ENCODE measurements around the gene SNX9.

Gene SNX9

GRCh38 chr6:157804448-157805327 is 18.4 kb upstream of the SNX9 start:
- DNase-seq (ENCODE audit: low read depth): no peak

GRCh38 chr6:157806131-157806855 is 16.8 kb upstream of the SNX9 start:
- DNase-seq (ENCODE audit: low read depth): no peak

DNA sequence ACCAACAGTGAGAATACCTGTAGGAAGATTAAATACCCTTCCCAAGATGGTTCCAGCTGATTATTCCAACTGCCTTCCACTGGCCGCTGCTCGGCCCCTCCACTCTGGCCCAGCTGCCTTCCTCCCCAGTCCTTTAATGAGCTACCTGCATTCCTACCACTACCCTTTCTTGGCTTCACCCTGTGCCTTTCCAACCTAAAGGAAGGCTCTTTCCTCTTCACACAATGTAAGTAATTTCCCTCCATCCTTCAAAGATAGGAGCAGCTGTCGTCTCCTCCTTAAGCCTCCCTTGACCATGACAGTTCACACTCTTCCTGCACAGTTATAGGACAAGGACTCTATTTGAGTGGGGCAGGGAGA is 16.2 kb upstream of the SNX9 start:
- DNase-seq (ENCODE audit: low read depth): no peak

DNA sequence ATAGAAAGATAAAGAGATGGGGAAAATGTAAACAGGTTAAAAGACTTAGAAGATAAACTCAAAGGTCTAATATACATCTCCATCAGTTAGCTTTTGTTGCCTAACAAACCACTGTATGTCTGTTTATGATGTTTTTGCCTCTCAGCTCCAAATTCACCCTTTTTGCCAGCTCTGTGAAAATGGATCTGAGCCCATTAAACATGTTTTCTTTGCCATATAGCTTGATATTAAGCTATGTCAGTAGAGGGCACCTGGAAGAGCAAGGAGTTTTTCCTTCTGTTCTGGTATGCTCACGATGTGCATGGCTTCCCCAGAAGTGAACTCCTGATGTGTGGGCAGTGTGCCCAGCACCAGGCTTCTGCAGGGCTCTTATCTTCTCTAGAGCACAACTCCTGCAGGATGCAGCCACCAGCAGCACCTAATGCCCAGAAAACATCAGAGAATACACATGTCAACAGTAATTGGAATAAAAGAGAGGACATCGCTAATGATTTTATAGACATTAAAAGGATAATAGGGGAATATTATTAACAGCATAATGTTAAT is 14.6 kb upstream of the SNX9 start:
- no peak for DNase-seq (ENCODE audit: low read depth)

DNA sequence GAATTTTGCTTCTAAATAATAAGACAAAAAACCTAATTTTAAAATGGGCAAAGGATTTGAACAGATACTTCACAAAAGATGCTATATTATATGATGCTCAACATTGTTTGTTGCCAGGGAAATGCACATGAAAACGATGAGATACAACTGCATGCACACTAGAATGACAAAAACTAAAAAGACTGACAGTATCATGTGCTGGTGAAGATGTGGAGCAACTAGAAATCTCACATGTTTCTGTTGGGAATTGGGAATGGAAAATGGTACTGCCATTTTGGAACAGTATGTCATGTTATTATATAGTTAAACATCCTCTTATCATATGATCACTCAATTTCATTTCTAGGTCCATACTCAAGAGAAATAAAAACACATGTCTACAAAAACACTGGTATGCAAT is 13.4 kb upstream of the SNX9 start:
- DNase-seq (ENCODE audit: low read depth): no peak

DNA sequence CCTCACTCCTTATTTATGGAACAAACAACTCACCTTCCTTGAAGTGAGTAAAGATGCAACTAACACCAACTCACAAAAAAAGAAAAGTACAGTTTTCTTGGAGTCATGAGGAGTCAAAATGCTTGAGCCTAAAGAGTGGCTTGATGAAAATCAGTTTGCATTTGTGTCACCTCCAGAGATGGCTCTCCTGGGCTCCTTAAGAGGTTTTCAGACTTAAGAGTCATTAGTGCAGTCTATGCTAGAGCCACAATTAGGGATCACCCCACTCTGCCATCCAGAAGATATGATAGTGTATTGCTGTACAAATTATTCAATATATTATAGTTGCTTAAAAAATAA is 11.9 kb upstream of the SNX9 start:
- DNase-seq (ENCODE audit: low read depth): no peak

DNA sequence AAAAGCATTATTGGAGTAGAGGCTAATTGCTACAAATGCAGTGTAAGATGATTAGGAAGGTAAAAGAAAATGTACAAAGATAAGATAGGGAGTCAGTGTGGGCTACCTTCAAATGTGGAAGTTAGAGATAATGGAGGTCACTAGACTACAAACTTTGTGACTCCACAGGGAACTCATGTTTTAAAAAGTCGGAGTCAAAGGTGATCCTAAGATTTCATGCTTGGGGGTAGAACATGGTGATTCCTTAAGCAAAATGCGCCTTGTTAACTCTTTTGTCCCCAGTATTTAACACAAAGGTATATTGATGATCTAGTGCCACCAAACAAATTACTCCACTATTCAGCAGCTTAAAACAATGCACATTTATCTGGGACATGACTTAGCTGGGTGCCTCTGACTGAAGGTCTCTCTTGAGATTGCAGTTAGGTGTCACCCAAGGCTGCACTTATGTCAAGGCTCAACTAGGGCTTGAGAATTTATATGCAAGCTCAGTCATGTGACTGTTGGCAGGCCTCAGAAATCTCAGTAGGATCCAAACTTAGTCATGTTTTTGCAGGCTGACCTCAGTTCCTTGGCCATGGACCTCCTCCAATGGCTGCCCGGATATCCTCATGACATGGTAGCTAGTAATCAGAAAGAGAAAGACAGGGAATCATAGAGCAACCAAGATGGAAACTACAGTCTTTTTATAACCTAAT is 11.4 kb upstream of the SNX9 start:
- no peak for DNase-seq (ENCODE audit: low read depth)

DNA sequence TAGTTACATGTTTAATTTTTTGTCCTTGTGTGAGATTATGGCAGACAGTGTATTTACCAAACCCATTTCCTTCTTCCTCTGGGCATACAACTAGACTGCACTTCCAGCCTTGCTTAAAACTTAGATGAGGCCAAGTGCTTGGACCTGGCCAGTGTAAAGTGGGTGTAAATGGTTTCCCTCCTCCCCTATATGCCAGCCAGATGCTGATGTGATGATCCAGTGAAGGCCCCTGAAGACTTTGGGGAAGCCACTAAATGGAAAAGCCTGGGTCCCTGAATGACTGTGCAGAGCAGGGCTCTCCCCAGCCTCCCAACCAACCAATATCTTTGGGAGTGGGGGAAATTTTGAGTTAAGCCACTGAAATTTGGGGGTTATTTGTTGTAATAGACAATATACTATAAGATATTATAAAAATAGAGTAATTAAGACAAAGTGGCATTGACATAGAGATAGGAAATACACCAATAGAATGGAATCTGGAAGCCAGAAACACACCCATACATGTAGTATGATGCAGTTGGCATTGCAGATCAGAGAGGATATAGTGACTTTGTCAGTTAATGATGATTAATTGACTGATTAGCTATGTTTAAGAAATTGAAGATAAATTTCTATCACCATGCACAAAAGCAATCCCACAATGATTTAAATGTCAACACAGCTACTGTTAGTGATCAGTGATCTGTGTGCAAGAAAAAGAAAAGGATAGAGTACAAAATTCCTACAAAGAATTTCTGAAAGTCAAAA is 10.4 kb upstream of the SNX9 start:
- DNase-seq (ENCODE audit: low read depth): no peak

DNA sequence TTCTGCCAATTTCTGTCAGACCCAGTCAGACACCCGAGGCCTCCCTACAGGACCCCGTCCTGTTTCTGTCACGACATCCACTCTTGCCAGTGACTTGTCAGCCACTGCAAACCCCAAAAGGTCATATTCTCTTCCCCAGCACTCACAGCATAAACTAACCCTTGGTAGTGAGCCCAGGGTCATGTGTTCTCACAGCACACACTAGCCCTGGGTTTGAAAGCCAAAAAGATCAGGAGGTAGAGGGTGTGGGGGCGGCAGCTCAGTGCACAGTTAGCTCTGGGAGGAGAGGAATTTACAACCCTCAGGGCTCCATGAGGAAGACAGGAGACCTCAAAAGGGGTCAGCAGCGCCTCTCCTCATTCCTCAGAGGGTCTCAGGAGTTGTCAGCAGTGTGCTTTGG is 9.9 kb upstream of the SNX9 start:
- DNase-seq (ENCODE audit: low read depth): no peak

- no peak for DNase-seq (ENCODE audit: low read depth)
These were observed 9.1 kb upstream of the SNX9 start for GRCh38 chr6:157813750-157814455.

GRCh38 chr6:157814883-157815282 is 8.2 kb upstream of the SNX9 start:
- no peak for DNase-seq (ENCODE audit: low read depth)

DNA sequence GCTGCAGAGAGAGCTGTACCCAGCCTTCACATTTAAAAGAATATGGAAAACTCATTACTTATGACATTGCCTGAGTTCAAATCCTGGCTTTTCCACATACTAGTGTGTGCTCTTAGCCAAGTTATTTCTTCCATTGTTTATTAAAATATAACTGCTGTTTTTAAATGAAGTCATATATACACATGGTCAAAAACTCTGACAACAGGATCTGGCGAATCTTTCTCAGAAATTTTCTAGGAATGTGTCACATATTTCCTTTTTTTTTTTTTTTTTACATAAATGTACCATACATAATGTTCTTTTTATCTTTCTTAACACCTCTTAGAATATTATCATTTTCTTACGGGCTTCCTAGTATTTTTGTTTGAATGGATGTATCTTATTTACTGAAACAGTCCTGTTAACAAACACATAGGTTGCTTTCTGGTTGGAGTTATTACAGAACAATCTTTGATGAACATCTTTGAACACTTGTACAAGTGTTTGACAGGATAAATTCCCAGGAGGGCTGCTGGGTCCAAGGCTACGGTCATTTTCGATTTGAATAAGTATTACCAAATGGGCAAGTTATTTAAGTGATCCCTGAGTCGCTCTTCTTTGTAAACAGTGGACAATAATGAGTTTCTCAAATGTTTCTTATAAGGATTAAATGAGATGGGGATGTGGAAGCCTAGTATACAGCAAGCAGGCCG is 1.6 kb upstream of the SNX9 start:
- DNase-seq (ENCODE audit: low read depth): no peak

DNA sequence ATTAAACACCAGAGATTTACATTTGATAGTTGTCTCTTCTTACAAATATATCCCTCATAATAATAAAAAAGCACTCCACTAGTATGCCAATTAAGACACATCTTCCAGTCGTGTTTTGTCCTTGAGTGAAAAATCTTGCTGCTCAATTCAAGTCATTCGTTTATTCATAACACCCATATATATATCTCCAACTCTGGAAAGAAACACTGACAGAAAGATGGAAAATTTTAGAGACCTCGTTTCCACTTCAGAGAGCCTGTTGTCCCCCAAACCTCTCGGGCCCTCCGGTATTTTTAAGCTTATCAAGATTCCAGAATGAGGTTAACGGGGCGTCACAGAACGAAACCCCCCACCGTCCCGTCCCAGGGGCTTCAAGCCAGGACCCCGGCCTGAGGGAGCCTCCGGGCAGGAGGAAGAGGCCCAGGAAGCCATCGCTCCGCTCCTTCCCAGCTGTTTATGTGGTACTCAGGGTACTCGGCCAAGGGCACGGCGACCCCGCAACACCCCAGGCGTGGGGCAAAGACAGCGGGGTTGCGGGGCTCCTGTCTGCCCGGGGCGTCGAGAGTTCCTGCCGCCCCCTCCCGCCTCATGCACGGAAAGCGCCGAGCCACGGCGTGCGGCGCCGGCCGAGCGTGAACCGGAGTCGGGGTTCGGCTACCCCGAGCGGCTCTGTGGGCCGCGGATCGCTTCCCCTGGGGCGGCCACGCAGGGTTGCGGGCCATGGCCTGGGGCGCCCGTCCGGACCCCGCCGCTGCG is 623 bp upstream of the SNX9 start:
- no peak for DNase-seq (ENCODE audit: low read depth)

- peak; percentile 41 for DNase-seq (ENCODE audit: low read depth)
These were observed 703 bp downstream of the SNX9 start for GRCh38 chr6:157823528-157824370.

- no peak for DNase-seq (ENCODE audit: low read depth)
These were observed 2.3 kb downstream of the SNX9 start for GRCh38 chr6:157825243-157825904.

DNA sequence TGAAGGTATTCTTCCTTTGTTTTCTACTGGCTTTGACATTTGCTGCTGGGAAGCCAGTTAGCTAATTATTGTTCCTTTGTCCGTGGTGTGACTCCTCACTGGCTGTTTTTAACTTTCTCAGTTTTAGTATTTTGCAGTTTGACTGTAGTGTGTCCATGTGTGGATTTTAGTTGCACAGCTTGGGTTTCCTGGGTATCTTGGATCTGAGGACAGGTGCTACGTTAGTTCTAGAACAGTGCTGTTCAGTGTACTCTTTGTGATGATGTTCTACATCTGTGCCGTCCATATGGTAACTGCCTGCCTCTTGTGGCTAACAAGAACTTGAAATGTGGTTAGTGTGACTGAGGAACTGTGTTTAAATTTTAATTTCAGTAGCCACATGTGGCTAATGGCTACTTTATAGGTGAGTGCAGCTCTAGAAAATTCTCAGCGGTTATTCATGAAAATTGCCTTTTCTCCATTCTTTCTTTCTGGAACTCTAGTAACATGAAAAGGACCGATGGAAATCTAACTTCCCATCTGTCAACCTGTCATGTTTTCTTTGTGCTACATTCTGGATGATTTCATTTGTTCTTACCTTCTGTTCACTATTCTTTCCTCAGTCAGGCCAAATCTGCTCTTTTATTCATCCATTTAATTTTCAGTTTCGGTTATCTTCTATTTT is 7.4 kb downstream of the SNX9 start:
- no peak for DNase-seq (ENCODE audit: low read depth)

- DNase-seq (ENCODE audit: low read depth): no peak
These were observed 7.9 kb downstream of the SNX9 start for GRCh38 chr6:157831018-157831369.

All from stimulated activated CD8-positive, alpha-beta memory T cell treated with anti-CD3 and anti-CD28 coated beads, Interleukin-15, amount 100 ng/mL, for 1 hour (primary cell).